ENCODE measurements around the gene MEGF6.

MEGF6 gene

DNA sequence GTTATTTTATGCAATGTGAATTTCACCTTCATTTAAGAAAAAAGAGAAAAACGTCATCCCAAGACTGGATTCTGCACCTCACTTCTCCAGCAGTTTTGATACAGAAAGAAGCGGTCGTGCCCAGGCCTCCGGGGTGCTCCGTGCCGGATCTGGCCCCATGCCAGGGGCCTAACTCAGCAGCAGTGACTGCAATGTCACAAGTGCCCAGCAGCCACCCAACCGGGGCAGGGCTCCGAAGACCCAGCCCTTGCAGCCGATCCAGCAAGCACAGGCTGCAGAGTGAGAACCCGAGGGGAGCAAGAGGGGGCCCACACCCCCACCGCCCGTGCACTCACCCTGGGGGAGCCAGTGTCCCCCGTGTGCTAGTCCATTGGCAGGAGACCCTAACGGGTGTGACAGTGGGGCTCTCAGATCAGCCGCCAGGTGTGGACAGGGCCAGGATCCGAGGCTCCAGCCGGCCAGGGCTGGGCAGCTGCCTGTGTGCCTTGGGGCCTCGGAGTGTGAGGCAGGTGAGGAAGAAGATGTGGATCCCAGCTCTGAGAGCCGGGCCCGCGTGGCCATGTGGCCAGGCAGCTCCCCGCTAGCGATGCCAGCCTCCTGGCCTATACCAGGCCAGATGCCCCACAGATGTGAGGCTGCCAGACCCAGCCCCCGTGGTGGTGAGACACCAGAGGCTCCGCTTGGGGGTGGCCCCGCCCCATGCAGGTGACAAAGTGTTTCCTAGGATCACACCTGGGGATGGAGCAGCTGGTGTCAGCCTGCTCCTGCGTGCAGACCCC is 60.6 kb downstream of the MEGF6 start:
- no peak for TF ChIP-seq GABPA (IDR thresholded peaks at IDR 0.05; ENCODE audit: low read depth)
- no peak for TF ChIP-seq REST (IDR thresholded peaks at IDR 0.05; ENCODE audit: insufficient replicate concordance, low read depth)
- TF ChIP-seq POLR2AphosphoS5 (IDR thresholded peaks at IDR 0.05; ENCODE audit: low read depth): no peak
- TF ChIP-seq, protein P1, sequence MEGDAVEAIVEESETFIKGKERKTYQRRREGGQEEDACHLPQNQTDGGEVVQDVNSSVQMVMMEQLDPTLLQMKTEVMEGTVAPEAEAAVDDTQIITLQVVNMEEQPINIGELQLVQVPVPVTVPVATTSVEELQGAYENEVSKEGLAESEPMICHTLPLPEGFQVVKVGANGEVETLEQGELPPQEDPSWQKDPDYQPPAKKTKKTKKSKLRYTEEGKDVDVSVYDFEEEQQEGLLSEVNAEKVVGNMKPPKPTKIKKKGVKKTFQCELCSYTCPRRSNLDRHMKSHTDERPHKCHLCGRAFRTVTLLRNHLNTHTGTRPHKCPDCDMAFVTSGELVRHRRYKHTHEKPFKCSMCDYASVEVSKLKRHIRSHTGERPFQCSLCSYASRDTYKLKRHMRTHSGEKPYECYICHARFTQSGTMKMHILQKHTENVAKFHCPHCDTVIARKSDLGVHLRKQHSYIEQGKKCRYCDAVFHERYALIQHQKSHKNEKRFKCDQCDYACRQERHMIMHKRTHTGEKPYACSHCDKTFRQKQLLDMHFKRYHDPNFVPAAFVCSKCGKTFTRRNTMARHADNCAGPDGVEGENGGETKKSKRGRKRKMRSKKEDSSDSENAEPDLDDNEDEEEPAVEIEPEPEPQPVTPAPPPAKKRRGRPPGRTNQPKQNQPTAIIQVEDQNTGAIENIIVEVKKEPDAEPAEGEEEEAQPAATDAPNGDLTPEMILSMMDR (IDR thresholded peaks at IDR 0.05; ENCODE audit: insufficient read depth, low read length): no peak
- no peak for TF ChIP-seq SPI1 (IDR thresholded peaks at IDR 0.05; ENCODE audit: borderline replicate concordance, low read depth)
- Histone ChIP-seq H3K27me3 (ENCODE audit: insufficient read depth, poor library complexity, severe bottlenecking) (no peaks in the 10 kb centered on the region), H3K4me3 (replicated peaks; ENCODE audit: insufficient read depth, low read length) (no peak overlapping the region), H3K27ac (replicated peaks) (no peak overlapping the region)
- no peak for DNase-seq (ENCODE audit: low read depth in 1 of 2, low spot score in 1 of 2)

DNA sequence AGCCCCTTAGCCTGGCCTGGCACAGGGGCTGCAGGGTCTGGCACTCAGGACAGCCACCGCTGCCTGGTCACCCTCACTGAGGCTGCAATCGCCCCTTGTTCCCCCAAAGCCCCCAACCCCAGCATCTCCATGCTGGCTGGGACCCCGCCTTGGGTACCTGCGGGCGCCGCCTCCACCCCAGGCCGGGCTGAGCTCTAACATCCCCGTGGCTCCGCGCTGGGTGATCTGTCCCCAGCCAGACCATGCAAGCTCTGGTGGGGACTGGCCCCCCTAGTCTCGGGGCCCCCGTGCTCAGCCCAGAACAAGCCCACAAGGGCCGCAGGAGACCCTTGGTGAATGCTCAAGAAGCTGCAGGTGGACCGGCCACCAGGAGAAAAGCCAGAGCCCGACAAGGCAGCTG is 62.4 kb downstream of the MEGF6 start:
- no peak overlapping the region for H3K27ac ChIP-seq (replicated peaks)
- TF ChIP-seq, protein P1 (IDR thresholded peaks at IDR 0.05; ENCODE audit: insufficient read depth, low read length): no peak
- TF ChIP-seq POLR2AphosphoS5 (IDR thresholded peaks at IDR 0.05; ENCODE audit: low read depth) (no peak), SPI1 (IDR thresholded peaks at IDR 0.05; ENCODE audit: borderline replicate concordance, low read depth) (no peak), GABPA (IDR thresholded peaks at IDR 0.05; ENCODE audit: low read depth) (no peak), REST (IDR thresholded peaks at IDR 0.05; ENCODE audit: insufficient replicate concordance, low read depth) (no peak)
- no peak for DNase-seq (ENCODE audit: low read depth in 1 of 2, low spot score in 1 of 2)
- H3K4me3 ChIP-seq (replicated peaks; ENCODE audit: insufficient read depth, low read length): no peak overlapping the region
- H3K27me3 ChIP-seq (ENCODE audit: insufficient read depth, poor library complexity, severe bottlenecking): no peaks in the 10 kb centered on the region

- TF ChIP-seq POLR2AphosphoS5 (IDR thresholded peaks at IDR 0.05; ENCODE audit: low read depth) (no peak), SPI1 (IDR thresholded peaks at IDR 0.05; ENCODE audit: borderline replicate concordance, low read depth) (no peak), GABPA (IDR thresholded peaks at IDR 0.05; ENCODE audit: low read depth) (no peak), REST (IDR thresholded peaks at IDR 0.05; ENCODE audit: insufficient replicate concordance, low read depth) (no peak)
- TF ChIP-seq, protein P1 (IDR thresholded peaks at IDR 0.05; ENCODE audit: insufficient read depth, low read length): no peak
- Histone ChIP-seq H3K27ac (replicated peaks) (no peak overlapping the region), H3K27me3 (ENCODE audit: insufficient read depth, poor library complexity, severe bottlenecking) (no peaks in the 10 kb centered on the region)
These were observed 63.0 kb downstream of the MEGF6 start for GRCh38 chr1:3548156-3548893.

More at GRCh38 chr1:3548156-3548893, 63.0 kb downstream of the MEGF6 start:
- no peak overlapping the region for H3K4me3 ChIP-seq (replicated peaks; ENCODE audit: insufficient read depth, low read length)
- no peak for DNase-seq (ENCODE audit: low read depth in 1 of 2, low spot score in 1 of 2)
